HTR-8/SVneo (cell line): Measurements from ENCODE around the gene KRTAP5-7.
"Not testable (repeated sequence)": the region's sequence is repeated elsewhere in the genome, so short reads cannot be mapped to it uniquely, and the experiment has no call there.

Source experiments
- DNase-seq: peaks from one replicate; pipeline ENCODE4 v3.0.0; 2011; ENCODE audit warnings: low spot score, mixed read lengths; ENCODE audit not compliant: insufficient read length
- FAIRE-seq: peaks from 2 replicates; lab custom pipeline; 2011; peaks lifted over from hg19 to GRCh38; lab: Jason Lieb, UNC

Gene KRTAP5-7

DNA sequence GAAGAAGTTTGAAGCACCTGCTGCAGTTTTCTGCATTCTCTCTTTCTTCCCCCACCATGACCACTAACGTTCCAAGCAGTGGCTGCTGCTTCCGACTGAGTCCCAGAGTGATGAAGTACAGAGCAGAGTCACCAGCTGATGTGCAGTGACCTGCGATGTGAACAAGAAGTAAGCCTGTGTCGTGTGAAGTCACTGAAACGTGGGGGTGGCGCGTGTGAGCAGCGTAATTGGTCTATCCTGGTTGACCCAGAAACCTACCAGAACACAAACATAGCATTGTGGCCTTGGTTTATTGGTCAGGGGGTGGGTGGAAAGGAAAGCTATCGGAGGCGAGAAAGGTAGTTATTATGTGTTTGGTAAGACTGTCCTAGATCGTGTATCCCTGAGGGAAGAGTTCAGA, 3.5 kb downstream of the KRTAP5-7 start:
- FAIRE-seq (peak; percentile 78), DNase-seq (no peak)

DNA sequence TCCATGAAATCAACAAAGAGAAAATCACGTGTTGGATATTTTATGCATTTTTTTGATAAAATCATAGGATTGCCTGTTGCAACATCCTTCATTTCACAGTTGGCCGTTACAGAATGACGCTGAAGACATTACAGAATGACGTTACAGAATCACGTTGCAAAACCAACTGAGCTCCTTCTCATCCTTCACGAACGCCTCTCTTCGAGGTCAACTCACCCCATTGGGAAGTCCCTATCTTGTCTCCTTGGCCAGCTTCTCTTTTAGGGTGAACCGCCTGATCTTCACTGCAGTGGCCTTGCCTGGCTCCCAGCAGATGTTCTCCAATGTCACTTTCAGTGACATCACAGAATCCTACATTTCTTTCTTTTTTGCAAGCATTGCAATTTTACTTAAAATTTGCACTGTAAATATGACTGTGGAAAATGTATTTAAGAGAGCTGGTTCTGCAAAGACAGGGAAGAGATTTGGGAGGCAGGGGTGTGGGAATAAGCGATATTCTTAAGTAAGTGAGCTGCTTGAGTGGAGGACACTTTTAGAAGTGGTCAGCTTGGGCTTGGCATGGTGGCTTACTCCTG, 5.1 kb downstream of the KRTAP5-7 start:
- no peak for FAIRE-seq

DNA sequence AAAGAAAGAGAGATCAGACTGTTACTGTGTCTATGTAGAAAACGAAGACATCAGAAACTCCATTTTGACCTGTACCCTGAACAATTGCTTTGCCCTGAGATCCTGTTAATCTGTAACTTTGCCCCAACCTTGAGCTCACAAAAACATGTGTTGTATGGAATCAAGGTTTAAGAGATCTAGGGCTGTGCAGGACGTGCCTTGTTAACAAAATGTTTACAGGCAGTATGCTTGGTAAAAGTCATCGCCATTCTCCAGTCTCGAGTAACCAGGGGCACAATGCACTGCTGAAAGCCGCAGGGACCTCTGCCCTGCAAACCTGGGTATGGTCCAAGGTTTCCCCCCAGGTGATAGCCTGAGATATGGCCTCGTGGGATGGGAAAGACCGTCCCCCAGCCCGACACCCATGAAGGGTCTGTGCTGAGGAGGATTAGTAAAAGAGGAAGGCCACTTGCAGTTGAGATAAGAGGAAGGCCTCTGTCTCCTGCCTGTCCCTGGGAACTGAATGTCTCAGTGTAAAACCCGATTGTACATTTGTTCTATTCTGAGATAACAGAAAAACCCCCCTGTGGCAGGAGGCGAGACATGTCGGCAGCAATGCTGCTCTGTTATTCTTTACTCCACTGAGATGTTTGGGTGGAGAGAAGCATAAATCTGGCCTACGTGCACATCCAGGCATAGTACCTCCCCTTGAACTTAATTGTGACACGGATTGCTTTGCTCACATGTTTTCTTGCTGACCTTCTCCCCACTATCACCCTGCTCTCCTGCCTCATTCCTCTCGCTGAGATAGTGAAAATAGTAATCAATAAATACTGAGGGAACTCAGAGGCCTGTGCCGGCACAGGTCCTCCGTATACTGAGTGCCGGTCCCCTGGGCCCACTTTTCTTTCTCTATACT, 7.9 kb downstream of the KRTAP5-7 start:
- not testable (repeated sequence) for FAIRE-seq, DNase-seq

More for the DNA sequence above, 5.1 kb downstream of the KRTAP5-7 start:
- no peak for DNase-seq

DNA sequence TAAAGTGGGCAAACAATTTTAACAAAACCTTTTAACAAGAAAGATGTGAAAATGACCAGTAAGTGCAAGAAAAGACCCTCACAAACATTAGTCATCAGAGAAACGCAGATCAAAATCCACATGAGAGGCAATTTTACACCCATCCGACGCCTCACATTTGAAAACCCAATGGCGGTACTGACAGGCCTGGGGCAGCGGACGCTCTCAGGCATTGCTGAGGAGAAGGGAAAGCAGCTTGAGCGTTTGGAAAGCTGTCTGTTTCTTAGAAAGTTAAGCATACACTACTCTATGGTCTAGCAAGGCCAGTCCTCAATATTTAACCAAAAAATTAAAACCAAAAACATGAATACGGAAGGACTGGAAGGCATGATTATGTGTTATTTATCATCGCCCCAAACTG, 8.8 kb downstream of the KRTAP5-7 start:
- no peak for DNase-seq
- no peak for FAIRE-seq

DNA sequence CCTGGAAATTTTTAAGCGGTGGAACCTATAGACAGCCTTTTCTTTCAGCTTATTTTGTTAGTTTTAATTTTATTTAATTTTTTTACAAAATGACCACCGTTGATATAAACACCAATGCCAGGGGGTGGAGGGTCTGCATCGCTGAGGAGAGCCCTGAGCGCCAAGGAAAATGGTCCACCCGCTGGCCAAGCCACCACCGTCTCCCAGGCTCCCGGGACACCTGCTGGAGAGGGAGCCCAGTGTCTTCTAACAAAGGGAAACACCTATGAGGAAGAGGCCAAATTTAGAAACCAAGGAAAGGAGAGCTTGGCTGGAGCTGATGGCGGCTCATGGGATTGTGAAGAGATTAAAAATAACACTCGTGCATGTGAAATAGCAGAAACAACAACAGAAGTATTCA, 10.5 kb downstream of the KRTAP5-7 start:
- FAIRE-seq (no peak), DNase-seq (no peak)

DNA sequence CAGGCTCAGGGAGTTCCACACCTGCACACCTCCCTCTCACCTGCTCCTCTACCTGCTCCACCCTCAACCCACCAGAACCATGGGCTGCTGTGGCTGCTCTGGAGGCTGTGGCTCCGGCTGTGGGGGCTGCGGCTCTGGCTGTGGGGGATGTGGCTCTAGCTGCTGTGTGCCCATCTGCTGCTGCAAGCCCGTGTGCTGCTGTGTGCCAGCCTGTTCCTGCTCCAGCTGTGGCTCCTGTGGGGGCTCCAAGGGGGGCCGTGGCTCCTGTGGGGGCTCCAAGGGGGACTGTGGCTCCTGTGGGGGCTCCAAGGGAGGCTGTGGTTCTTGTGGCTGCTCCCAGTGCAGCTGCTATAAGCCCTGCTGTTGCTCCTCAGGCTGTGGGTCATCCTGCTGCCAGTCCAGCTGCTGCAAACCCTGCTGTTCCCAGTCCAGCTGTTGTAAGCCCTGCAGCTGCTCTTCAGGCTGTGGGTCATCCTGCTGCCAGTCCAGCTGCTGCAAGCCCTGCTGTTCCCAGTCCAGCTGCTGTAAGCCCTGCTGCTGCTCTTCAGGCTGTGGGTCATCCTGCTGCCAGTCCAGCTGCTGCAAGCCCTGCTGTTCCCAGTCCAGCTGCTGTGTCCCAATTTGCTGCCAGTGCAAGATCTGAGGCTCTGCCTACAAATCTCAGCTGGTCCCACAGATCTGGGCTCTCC, 11.1 kb downstream of the KRTAP5-7 start, which contains the start of gene KRTAP5-8:
TSS of gene KRTAP5-8 (plus strand) at position 49 of the 689 bp plus-strand sequence. CDS start at position 80, 31 bp downstream.
- FAIRE-seq, DNase-seq: not testable (repeated sequence)

DNA sequence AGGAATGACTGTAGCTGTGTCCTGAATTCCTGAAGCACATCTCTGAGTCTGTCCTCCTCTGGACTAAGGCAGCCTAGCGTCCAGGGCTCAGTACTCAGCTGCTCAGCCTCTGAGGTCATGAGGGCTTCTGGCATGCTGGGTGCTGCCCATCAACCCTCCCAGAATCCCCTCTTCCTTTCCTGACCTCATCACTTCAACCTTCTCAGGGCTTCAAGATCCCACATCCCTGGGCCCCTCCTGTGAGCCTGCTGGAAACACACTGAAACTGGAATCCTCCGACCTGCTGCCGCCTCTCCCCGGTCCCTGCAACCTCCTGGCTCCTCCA, 11.6 kb downstream of the KRTAP5-7 start:
- DNase-seq: no peak
- no peak for FAIRE-seq

DNA sequence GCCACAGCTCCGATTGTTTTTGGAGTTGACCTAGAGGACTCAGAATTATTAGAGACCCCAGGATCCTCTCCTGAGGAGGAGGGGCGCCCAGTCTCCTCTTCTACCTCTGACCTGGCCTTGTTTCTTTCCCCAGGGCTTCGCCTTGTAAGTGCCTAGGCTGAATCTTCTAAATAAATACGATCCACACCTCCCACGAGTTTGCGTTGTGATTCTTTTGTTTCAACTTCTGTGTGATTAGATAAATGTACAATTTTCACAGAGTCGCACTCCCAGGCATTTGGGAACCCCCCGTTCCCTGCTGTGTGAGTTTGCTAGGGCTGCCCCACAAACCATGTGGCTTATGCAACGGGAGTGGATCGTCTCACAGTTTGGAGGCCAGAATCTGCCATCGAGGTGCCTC, 11.9 kb downstream of the KRTAP5-7 start:
- FAIRE-seq (no peak), DNase-seq (no peak)

DNA sequence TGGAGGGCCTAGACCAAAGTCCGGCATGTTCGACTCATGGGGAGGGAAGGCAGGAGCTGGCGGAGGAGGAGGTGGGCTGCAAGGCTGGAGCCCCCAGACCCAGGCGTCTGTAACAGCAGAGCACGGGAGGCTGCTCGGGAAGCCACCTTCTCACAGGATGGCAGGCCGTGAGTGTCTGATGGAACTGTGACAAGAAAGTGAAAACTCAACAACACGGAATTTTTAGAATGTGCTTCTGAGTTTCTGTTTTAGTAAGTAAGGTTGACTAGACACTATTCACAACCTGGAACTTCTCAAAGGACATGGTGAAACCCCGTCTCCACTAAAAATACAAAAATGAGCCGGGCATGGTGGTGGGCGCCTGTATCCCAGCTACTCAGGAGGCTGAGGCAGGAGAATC, 12.9 kb downstream of the KRTAP5-7 start:
- FAIRE-seq, DNase-seq: not testable (repeated sequence)

DNA sequence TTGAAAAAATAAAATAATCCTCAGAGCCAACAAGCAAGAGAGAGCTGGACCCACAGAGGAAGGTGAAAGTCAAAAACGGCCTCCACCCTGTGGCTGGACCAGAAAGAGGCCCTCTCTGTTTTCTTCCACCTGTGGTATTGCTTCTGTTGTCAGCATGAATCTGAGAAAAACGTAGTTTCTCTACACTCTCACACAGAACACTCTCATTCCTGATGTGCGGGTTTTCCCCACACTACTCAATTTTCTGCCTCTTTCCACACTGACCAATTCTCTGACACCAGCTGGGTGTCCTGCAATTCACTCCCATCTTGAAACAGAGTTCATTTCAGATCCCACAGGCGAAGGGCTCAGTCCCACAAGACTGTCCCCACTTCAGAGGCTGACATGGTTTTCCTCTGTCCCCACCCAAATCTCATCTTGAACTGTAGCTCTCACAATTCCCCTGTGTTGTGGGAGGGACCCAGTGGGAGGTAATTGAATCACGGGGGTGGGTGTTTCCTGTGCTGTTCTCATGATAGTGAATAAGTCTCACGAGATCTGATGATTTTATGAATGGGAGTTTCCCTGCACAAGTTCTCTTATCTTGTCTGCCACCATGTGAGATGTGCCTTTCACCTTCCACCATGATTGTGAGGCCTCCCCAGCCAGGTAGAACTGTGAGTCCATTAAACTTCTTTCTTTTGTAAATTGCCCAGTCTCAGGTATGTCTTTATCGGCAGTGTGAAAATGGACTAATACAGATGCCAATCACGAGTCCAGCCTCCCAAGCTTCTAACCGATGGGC, 13.6 kb downstream of the KRTAP5-7 start:
- FAIRE-seq, DNase-seq: not testable (repeated sequence)

DNA sequence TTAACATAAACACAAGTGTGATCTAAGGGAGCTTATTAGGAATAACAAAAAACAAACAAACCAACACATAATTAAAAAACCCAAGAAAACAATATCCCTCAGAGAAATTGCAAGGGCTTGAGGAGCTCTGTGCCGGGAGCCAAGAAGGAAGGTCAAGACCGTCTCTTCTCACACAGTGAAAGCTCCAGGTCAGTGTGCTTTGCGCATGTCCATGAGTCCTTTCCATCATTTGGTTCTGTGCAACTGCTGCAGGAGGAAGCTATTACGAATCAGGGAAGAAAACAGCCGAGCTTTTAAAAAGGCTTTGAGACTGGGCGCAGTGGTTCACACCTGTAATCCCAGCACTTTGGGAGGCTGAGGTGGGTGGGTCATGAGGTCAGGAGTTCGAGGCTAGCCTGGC, 15.3 kb downstream of the KRTAP5-7 start:
- no peak for DNase-seq
- no peak for FAIRE-seq

DNA sequence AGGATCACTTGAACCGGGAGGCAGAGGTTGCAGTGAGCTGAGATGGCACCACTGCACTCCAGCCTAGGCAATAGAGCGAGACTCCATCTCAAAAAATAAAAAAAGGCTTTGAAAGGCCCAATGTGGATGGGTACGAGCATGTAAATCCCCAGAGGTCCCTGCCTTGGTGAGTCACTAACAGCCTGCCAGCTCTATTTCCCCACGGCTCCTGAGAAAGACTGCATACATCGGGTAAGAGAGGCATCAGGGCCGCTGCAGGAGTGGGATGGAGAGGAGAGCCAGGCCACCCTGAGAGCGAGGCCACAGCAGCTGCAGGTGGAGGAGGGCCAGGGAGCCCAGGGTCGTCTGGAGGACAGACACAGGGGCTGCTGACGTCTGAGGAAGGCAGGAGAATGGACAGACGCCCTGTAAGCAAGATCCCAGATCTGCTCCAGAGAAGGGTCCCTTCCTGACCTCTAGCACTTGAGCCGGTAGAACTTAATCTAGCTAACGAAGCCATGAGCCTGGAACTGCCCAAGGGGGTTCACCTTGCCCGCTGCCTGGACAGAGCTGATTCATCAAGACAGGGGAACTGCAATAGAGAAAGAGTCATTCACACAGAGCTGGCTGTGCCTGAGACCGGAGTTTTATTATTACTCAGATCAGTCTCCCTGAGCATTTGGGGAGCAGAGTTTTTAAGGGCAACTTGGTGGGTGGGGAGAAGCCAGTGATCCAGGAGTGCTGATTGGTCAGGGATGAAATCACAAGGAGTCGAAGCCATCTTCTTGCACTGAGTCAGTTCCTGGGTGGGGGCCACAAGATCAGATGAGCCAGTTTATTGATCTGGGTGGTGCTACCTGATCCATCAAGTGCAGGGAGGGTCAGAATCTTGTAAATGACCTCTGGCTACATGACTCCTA, 16.1 kb downstream of the KRTAP5-7 start:
- DNase-seq (no peak), FAIRE-seq (no peak)

DNA sequence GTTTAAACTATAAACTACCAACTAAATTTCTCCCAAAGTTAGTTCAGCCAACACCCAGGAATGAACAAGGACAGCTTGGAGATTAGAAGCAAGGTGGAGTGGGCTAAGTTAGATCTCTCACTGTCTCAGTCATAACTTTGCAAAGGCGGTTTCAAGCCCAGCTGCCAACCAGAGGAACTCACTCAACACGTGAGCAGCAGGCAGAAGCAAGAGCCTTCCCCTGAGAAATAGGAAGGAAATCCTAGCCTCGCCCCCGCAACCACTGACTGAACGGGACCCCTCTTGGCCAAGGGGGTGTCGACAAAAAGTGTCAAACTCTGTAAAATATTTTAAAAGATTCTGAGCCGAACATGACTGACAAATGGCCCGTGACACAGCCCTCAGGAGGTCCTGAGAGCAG, 16.8 kb downstream of the KRTAP5-7 start:
- DNase-seq (no peak), FAIRE-seq (no peak)

DNA sequence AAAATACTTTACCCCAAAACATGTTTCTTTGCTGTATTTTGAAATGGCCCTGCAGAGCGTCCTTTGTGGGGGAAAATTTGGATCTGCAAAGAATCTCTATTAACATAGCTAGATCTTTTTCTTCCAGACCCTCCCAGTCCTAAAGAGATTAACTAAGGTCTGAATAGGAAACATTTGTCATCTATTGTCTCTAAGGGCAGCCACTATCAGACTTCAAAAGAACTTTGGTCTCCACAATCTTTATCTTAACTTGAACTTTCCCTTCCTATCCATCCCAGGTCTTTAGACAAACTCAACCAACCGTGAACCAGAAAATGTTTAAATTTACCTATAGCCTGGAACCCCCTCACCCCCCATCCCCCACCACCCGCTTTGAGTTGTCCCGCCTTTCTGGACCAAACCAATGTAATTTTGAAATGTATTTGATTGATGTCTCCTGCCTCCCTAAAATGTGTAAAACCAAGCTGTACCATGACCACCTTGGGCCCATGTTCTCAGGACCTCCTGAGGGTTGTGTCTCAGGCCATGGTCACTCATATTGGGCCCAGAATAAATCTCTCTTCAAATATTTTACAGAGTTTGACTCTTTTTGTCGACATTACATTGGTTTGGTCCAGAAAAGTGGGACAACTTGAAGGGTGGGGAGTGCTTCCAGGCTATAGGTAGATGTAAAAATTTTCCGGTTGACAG, 17.6 kb downstream of the KRTAP5-7 start:
- no peak for FAIRE-seq
- DNase-seq: no peak

DNA sequence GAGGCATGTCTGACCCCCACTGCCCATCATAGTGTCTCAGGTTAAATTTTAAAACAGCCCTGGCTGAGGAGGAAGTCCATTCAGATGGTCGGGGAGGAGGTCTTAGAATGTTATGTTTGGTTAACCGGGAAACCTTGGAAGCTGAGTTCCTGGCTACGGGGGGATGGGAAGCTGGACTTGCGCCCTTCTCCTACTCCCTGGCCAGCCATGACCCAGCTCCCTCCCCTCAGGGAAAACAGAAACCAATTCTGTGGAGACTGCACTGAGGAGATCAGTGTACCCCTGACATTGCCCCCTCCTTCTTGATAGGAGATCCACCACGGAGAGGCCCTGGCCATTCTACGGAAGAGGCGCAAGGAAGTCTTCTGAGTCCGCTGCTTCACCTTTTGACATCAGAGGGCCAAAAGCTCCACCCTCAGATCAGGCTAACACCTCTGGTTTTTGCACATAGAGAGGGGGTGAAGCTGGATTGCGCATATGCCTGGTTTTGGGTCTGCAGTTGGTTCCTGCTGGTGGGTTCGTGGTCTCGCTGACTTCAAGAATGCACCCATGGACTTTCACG, 18.4 kb downstream of the KRTAP5-7 start:
- DNase-seq (no peak), FAIRE-seq (no peak)

DNA sequence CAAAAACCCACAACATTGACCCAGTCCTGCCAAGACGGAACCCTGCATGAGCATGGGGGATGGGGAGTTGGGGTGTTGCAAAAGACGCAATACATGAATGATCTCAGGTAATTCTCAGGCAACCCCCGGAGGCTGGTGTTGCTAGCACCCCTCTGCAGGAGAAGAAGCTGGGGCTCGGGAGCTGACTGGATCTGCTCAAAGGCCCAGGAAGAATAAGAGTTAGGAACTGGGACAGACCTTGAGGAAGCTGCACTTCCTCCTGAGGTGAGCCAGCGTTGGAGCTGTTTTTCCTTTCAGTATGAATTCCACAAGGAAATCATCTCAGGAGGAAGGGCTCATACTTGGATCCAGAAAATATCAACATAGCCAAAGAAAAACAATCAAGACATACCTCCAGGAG, 21.1 kb downstream of the KRTAP5-7 start, which contains the start of gene KRTAP5-9:
TSS of gene KRTAP5-9 (plus strand) at position 301 of the 400 bp plus-strand sequence. CDS start 238 bp downstream, outside the sequence.
- DNase-seq (no peak), FAIRE-seq (no peak)

DNA sequence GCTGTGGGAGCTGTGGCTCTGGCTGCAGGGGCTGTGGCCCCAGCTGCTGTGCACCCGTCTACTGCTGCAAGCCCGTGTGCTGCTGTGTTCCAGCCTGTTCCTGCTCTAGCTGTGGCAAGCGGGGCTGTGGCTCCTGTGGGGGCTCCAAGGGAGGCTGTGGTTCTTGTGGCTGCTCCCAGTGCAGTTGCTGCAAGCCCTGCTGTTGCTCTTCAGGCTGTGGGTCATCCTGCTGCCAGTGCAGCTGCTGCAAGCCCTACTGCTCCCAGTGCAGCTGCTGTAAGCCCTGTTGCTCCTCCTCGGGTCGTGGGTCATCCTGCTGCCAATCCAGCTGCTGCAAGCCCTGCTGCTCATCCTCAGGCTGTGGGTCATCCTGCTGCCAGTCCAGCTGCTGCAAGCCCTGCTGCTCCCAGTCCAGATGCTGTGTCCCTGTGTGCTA, 21.7 kb downstream of the KRTAP5-7 start:
- no peak for DNase-seq
- FAIRE-seq: no peak

DNA sequence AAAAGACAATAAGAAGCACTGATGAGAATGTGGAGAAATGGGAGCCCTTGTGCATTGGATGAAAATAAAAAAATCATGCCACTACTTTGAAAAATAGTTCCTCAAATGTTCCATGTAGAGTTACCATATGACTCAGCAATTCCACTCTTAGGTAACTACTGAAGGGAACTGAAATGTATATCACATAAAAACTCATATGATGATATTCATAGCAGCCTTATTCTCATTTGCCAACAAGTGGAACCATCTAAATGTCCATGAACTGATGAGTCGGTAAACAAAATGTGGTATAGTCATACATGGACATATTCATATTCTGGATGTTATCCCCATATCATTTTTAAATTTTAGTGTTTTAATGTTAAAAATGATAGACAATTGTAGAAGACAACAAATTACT, 24.6 kb downstream of the KRTAP5-7 start:
- FAIRE-seq (no peak), DNase-seq (no peak)
